ENCODE results near the gene PTH1R. TPM values are rescaled to one million over a fixed set of nuclear protein-coding genes. Genes with fewer than 3 reads are reported as not detected.

Gene PTH1R
- polyA plus RNA-seq, 3 donors = not detected

DNA sequence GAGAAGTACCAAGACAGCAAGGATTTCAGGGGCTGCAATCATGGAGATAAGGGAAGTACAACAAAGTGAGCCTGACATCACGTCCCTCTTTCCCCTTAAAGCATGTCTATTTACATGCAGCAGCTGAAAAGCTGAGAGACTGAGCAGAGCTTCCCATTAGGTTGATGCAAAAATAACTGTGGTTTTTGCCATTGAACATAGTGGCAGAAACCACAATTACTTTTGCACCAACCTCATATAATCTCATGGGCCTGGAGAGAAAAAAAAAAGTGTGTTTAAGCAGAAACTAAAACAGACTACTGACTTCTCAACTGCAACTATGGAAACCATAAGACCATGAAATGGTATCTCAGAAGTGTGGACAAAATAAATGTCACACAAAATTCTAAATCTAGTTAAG lies 50.8 kb downstream of the PTH1R start:
- Histone ChIP-seq H3K9me3 (replicated peaks in 1 of 2; ENCODE audit: control insufficient read depth in 1 of 2, insufficient read depth in 1 of 2, low read length in 2 of 2) (no peaks in the 10 kb centered on the region), H3K4me1 (ENCODE audit: control insufficient read depth in 1 of 2, insufficient read depth in 2 of 2, low read length in 2 of 2) (peaks cover 83 to 95% of the 10 kb centered on the region in 2 donors), H3K4me3 (replicated peaks in 1 of 3; ENCODE audit: low read depth in 2 of 3, low read length in 3 of 3) (peak overlapping the region in 1 of 3 experiments; percentile 67), H3K79me2 (ENCODE audit: insufficient read depth, low read length) (peaks cover 76% of the 10 kb centered on the region), H3K9ac (ENCODE audit: insufficient read depth, low read length, poor library complexity, severe bottlenecking) (no peak overlapping the region), H4K20me1 (ENCODE audit: insufficient read depth, low read length) (peaks cover 22% of the 10 kb centered on the region), H3K27ac (ENCODE audit: low read depth in 1 of 2, low read length in 2 of 2) (peak overlapping the region; percentile 88 to 91), H2AFZ (ENCODE audit: insufficient read depth, low read depth, low read length, poor library complexity, severe bottlenecking) (no peak overlapping the region), H3K36me3 (replicated peaks in 1 of 2; ENCODE audit: control insufficient read depth in 1 of 2, insufficient read depth in 2 of 2, low read length in 2 of 2) (peaks cover 26 to 28% of the 10 kb centered on the region in 2 donors), H3K27me3 (ENCODE audit: control insufficient read depth in 2 of 2, insufficient read depth in 2 of 2, low read length in 2 of 2) (no peaks in the 10 kb centered on the region), H3K4me2 (replicated peaks; ENCODE audit: extremely low read depth, low read length, poor library complexity, severe bottlenecking) (peak overlapping the region; percentile 71)
- Mint-ChIP-seq H3K4me1 (peaks cover 85% of the 10 kb centered on the region), H3K36me3 (peaks cover 37 to 40% of the 10 kb centered on the region in 2 donors), H3K27me3 (ENCODE audit: low read depth in 3 of 3) (no peaks in the 10 kb centered on the region), H3K27ac (peak overlapping the region; percentile 76 to 98 (median 97)), H3K4me3 (no peak overlapping the region), H3K9me3 (peaks cover 0 to 7% (median 3%) of the 10 kb centered on the region in 7 donors)
- TF ChIP-seq, protein P1, sequence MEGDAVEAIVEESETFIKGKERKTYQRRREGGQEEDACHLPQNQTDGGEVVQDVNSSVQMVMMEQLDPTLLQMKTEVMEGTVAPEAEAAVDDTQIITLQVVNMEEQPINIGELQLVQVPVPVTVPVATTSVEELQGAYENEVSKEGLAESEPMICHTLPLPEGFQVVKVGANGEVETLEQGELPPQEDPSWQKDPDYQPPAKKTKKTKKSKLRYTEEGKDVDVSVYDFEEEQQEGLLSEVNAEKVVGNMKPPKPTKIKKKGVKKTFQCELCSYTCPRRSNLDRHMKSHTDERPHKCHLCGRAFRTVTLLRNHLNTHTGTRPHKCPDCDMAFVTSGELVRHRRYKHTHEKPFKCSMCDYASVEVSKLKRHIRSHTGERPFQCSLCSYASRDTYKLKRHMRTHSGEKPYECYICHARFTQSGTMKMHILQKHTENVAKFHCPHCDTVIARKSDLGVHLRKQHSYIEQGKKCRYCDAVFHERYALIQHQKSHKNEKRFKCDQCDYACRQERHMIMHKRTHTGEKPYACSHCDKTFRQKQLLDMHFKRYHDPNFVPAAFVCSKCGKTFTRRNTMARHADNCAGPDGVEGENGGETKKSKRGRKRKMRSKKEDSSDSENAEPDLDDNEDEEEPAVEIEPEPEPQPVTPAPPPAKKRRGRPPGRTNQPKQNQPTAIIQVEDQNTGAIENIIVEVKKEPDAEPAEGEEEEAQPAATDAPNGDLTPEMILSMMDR (IDR thresholded peaks at IDR 0.05) = no peak
- intact Hi-C loops (cut with micrococcal nuclease) = loop anchor here in 1 of 2 donors (5.0 kb wide), 2 partner anchors 39 to 59 kb away; no protein-coding TSS in a partner anchor
- 0% methylated on average over 1 of the region's 1 CpG for WGBS (ENCODE audit: insufficient coverage)
- peak in 2 of 3 donors; percentile 64 to 68 for DNase-seq

DNA sequence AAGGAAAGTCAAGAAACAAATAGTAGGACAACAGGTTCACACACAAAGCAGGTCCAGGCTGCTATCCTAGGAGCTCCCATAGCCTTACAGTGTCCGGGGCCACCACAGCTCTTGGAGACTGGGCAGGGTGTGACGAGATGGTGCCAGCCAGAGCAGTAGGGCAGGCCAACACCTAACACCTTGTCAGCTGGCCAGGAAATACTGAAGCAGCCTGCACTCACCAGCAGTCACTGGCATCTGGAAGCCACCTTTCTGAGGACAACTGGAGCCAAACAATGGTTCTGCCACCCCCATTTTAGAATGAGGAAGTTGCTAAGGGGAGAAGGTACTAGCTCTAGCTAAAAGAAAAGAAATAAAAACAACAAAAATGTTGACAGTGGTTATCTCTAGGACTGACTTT lies 51.8 kb downstream of the PTH1R start:
- intact Hi-C loops (cut with micrococcal nuclease) = loop anchor here in 1 of 2 donors (5.0 kb wide), 2 partner anchors 38 to 58 kb away; no protein-coding TSS in a partner anchor

More for the DNA sequence above, 51.8 kb downstream of the PTH1R start:
- TF ChIP-seq, protein P1 (IDR thresholded peaks at IDR 0.05) = no peak
- Histone ChIP-seq H4K20me1 (ENCODE audit: insufficient read depth, low read length) (peaks cover 12% of the 10 kb centered on the region), H3K79me2 (ENCODE audit: insufficient read depth, low read length) (peaks cover 76% of the 10 kb centered on the region), H3K27ac (ENCODE audit: low read depth in 1 of 2, low read length in 2 of 2) (peak overlapping the region; percentile 91 to 94), H3K4me3 (replicated peaks in 1 of 3; ENCODE audit: low read depth in 2 of 3, low read length in 3 of 3) (peak overlapping the region in 1 of 3 experiments; percentile 67), H3K9ac (ENCODE audit: insufficient read depth, low read length, poor library complexity, severe bottlenecking) (no peak overlapping the region), H3K27me3 (ENCODE audit: control insufficient read depth in 2 of 2, insufficient read depth in 2 of 2, low read length in 2 of 2) (no peaks in the 10 kb centered on the region), H3K4me2 (replicated peaks; ENCODE audit: extremely low read depth, low read length, poor library complexity, severe bottlenecking) (peak overlapping the region; percentile 15), H3K4me1 (ENCODE audit: control insufficient read depth in 1 of 2, insufficient read depth in 2 of 2, low read length in 2 of 2) (peaks cover 94 to 96% of the 10 kb centered on the region in 2 donors), H3K9me3 (replicated peaks in 1 of 2; ENCODE audit: control insufficient read depth in 1 of 2, insufficient read depth in 1 of 2, low read length in 2 of 2) (no peaks in the 10 kb centered on the region), H3K36me3 (replicated peaks in 1 of 2; ENCODE audit: control insufficient read depth in 1 of 2, insufficient read depth in 2 of 2, low read length in 2 of 2) (peaks cover 17 to 18% of the 10 kb centered on the region in 2 donors), H2AFZ (ENCODE audit: insufficient read depth, low read depth, low read length, poor library complexity, severe bottlenecking) (no peak overlapping the region)
- H3K36me3 Mint-ChIP-seq = peaks cover 32 to 34% of the 10 kb centered on the region in 2 donors
- 75% methylated on average over 2 of the region's 2 CpGs for WGBS (ENCODE audit: insufficient coverage)
- H3K27ac Mint-ChIP-seq = peak overlapping the region; percentile 91 to 97 (median 94)
- H3K27me3 Mint-ChIP-seq (ENCODE audit: low read depth in 3 of 3) = no peaks in the 10 kb centered on the region
- DNase-seq = peak in 1 of 3 donors; percentile 36
- H3K9me3 Mint-ChIP-seq = peaks cover 0 to 7% (median 3%) of the 10 kb centered on the region in 7 donors
- H3K4me3 Mint-ChIP-seq = peak overlapping the region in 1 of 2 donors; percentile 45
- peaks cover 91% of the 10 kb centered on the region for H3K4me1 Mint-ChIP-seq
